Ovary (tissue), 3 donors: ENCODE data around the gene AP2A2.

Source experiments
- CTCF ChIP-seq, 3 donors: fragments of 450-650 bp in 2 of 3; fragments of 200-600 bp in 1 of 3; IDR thresholded peaks; one replicate each; pipeline versions ENCODE4 v1.5.1 to v1.8.0; 2016 to 2022; ENCODE audit warnings: antibody characterized with exemption in 3 of 3, mild to moderate bottlenecking in 1 of 3
- EP300 ChIP-seq: sonication (generic); formaldehyde crosslinking; IDR thresholded peaks from one replicate; pipeline ENCODE4 v1.6.1; 2017; ENCODE audit warnings: antibody characterized with exemption
- POLR2A ChIP-seq: fragments of 450-650 bp; IDR thresholded peaks from one replicate; pipeline ENCODE4 v1.6.1; 2017; ENCODE audit warnings: antibody characterized with exemption, mild to moderate bottlenecking, moderate library complexity
- donor health status: DM: no; HTN: no; CAD: no.

GRCh38 chr11:898143-898511, 27.5 kb upstream of the AP2A2 start:
- TF ChIP-seq CTCF (IDR thresholded peaks at IDR 0.05) (no peak), POLR2A (no peak), EP300 (no peak)
